ENCODE measurements around the gene CLDN22. TPM values are rescaled to one million over a fixed set of nuclear protein-coding genes. Genes with fewer than 3 reads are reported as not detected.

The CLDN22 gene
- total RNA-seq, 1 experiment from 2014 or later = not detected

- TF ChIP-seq CTCF (IDR thresholded peaks at IDR 0.05; ENCODE audit: unreplicated experiment) = no peak
- Mint-ChIP-seq H3K27ac (ENCODE audit: low read depth, unreplicated experiment) (peak overlapping the region; percentile 54), H3K4me1 (ENCODE audit: insufficient read depth, unreplicated experiment) (peaks cover 15% of the 10 kb centered on the region), H3K9me3 (ENCODE audit: unreplicated experiment) (no peaks in the 10 kb centered on the region), H3K27me3 (ENCODE audit: insufficient read depth, unreplicated experiment) (no peaks in the 10 kb centered on the region), H3K4me3 (ENCODE audit: unreplicated experiment) (no peak overlapping the region), H3K36me3 (ENCODE audit: insufficient read depth, unreplicated experiment) (no peaks in the 10 kb centered on the region)
- DNase-seq (ENCODE audit: unreplicated experiment) = peak; percentile 38
- CTCF ChIA-PET = interaction anchor here (0.9 to 1.4 kb wide), 2 partner anchors 9 to 76 kb away, joined by 3 to 4 read pairs; no protein-coding TSS in a partner anchor
- POLR2A ChIA-PET = interaction anchor here (1.2 kb wide), 1 partner anchor 24 kb away, joined by 3 read pairs; no protein-coding TSS in a partner anchor
- intact Hi-C loops (cut with micrococcal nuclease) = no loop called here
- BruUV-seq (replicated peaks) = no TSS peak
Observed at GRCh38 chr4:183337833-183338232, 17.8 kb upstream of the CLDN22 start.

GRCh38 chr4:183337349-183337748 lies 17.3 kb upstream of the CLDN22 start:
- BruUV-seq (replicated peaks) = no TSS peak
- no peak overlapping the region for H3K27ac Mint-ChIP-seq (ENCODE audit: low read depth, unreplicated experiment)
- H3K27me3 Mint-ChIP-seq (ENCODE audit: insufficient read depth, unreplicated experiment) = no peaks in the 10 kb centered on the region
- H3K36me3 Mint-ChIP-seq (ENCODE audit: insufficient read depth, unreplicated experiment) = no peaks in the 10 kb centered on the region
- no peak for DNase-seq (ENCODE audit: unreplicated experiment)
- peaks cover 15% of the 10 kb centered on the region for H3K4me1 Mint-ChIP-seq (ENCODE audit: insufficient read depth, unreplicated experiment)
- no peak overlapping the region for H3K4me3 Mint-ChIP-seq (ENCODE audit: unreplicated experiment)
- CTCF ChIA-PET = interaction anchor here (1.4 kb wide), 1 partner anchor 76 kb away, joined by 3 read pairs; no protein-coding TSS in a partner anchor
- H3K9me3 Mint-ChIP-seq (ENCODE audit: unreplicated experiment) = no peaks in the 10 kb centered on the region
- no peak for TF ChIP-seq CTCF (IDR thresholded peaks at IDR 0.05; ENCODE audit: unreplicated experiment)
- intact Hi-C loops (cut with micrococcal nuclease) = no loop called here
- POLR2A ChIA-PET = no interaction called here

GRCh38 chr4:183335369-183335940 lies 15.4 kb upstream of the CLDN22 start:
- H3K4me3 Mint-ChIP-seq (ENCODE audit: unreplicated experiment) = no peak overlapping the region

GRCh38 chr4:183333983-183334382 lies 13.9 kb upstream of the CLDN22 start:
- DNase-seq (ENCODE audit: unreplicated experiment) = peak; percentile 59
- intact Hi-C loops (cut with micrococcal nuclease) = no loop called here
- BruUV-seq (replicated peaks) = no TSS peak
- CTCF ChIA-PET = no interaction called here
- Mint-ChIP-seq H3K36me3 (ENCODE audit: insufficient read depth, unreplicated experiment) (peaks cover 2% of the 10 kb centered on the region), H3K27ac (ENCODE audit: low read depth, unreplicated experiment) (peak overlapping the region; percentile 11), H3K4me3 (ENCODE audit: unreplicated experiment) (peak overlapping the region; percentile 45), H3K27me3 (ENCODE audit: insufficient read depth, unreplicated experiment) (no peaks in the 10 kb centered on the region), H3K4me1 (ENCODE audit: insufficient read depth, unreplicated experiment) (peaks cover 15% of the 10 kb centered on the region), H3K9me3 (ENCODE audit: unreplicated experiment) (no peaks in the 10 kb centered on the region)
- TF ChIP-seq CTCF (IDR thresholded peaks at IDR 0.05; ENCODE audit: unreplicated experiment) = no peak
- POLR2A ChIA-PET = interaction anchor here (0.6 kb wide), 1 partner anchor 104 kb away, joined by 3 read pairs; no protein-coding TSS in a partner anchor

More at GRCh38 chr4:183335369-183335940, 15.4 kb upstream of the CLDN22 start:
- CTCF ChIA-PET = interaction anchor here (0.6 kb wide), 2 partner anchors 77 to 979 kb away, joined by 3 read pairs; no protein-coding TSS in a partner anchor
- peak; percentile 73 for DNase-seq (ENCODE audit: unreplicated experiment)
- POLR2A ChIA-PET = interaction anchor here (0.7 to 2.1 kb wide), 3 partner anchors 16 to 22 kb away, joined by 3 to 5 read pairs (median 3); no protein-coding TSS in a partner anchor
- H3K27ac Mint-ChIP-seq (ENCODE audit: low read depth, unreplicated experiment) = peak overlapping the region; percentile 76
- H3K27me3 Mint-ChIP-seq (ENCODE audit: insufficient read depth, unreplicated experiment) = no peaks in the 10 kb centered on the region
- H3K4me1 Mint-ChIP-seq (ENCODE audit: insufficient read depth, unreplicated experiment) = peaks cover 15% of the 10 kb centered on the region
- H3K9me3 Mint-ChIP-seq (ENCODE audit: unreplicated experiment) = no peaks in the 10 kb centered on the region
- intact Hi-C loops (cut with micrococcal nuclease) = no loop called here
- H3K36me3 Mint-ChIP-seq (ENCODE audit: insufficient read depth, unreplicated experiment) = no peaks in the 10 kb centered on the region
- no TSS peak for BruUV-seq (replicated peaks)
- no peak for TF ChIP-seq CTCF (IDR thresholded peaks at IDR 0.05; ENCODE audit: unreplicated experiment)
